ENCODE measurements around the gene PDIK1L.
A peak's percentile ranks its signal among the peaks of the same experiment; 100 is the strongest.
"Not testable (repeated sequence)": the region's sequence is repeated elsewhere in the genome, so short reads cannot be mapped to it uniquely, and the experiment has no call there.

Gene PDIK1L

GRCh38 chr1:26090893-26091292, 20.7 kb upstream of the PDIK1L start:
- no peak for DNase-seq

- DNase-seq = no peak
Observed at GRCh38 chr1:26092422-26092821, 19.2 kb upstream of the PDIK1L start.

GRCh38 chr1:26093569-26093968, 18.1 kb upstream of the PDIK1L start:
- DNase-seq = not testable (repeated sequence)

GRCh38 chr1:26094076-26094669, 17.5 kb upstream of the PDIK1L start:
- no peak for DNase-seq

GRCh38 chr1:26094677-26095383, 16.8 kb upstream of the PDIK1L start:
- peak; percentile 19 for DNase-seq

GRCh38 chr1:26096471-26096870, 15.2 kb upstream of the PDIK1L start:
- no peak for DNase-seq

- peak; percentile 90 for DNase-seq
Observed at GRCh38 chr1:26097696-26098095, 13.9 kb upstream of the PDIK1L start.

GRCh38 chr1:26098602-26099001, 13.0 kb upstream of the PDIK1L start:
- no peak for DNase-seq

GRCh38 chr1:26099780-26100179, 11.8 kb upstream of the PDIK1L start:
- DNase-seq = no peak

GRCh38 chr1:26100204-26100603, 11.4 kb upstream of the PDIK1L start:
- DNase-seq = not testable (repeated sequence)

GRCh38 chr1:26102119-26102518, 9.5 kb upstream of the PDIK1L start:
- no peak for DNase-seq

- DNase-seq = peak; percentile 62
Observed at GRCh38 chr1:26102526-26102925, 9.1 kb upstream of the PDIK1L start.

- not testable (repeated sequence) for DNase-seq
Observed at GRCh38 chr1:26105226-26105548, 6.4 kb upstream of the PDIK1L start.

GRCh38 chr1:26109229-26110164, 2.1 kb upstream of the PDIK1L start:
- no peak for DNase-seq

- DNase-seq = peak; percentile 70
Observed at GRCh38 chr1:26110731-26111529, 694 bp upstream of the PDIK1L start.

GRCh38 chr1:26112407-26112775, 767 bp downstream of the PDIK1L start:
- DNase-seq = no peak

GRCh38 chr1:26114165-26114927, 2.7 kb downstream of the PDIK1L start:
- DNase-seq = no peak

- DNase-seq = no peak
Observed at GRCh38 chr1:26119892-26120608, 8.4 kb downstream of the PDIK1L start.

GRCh38 chr1:26121854-26122773, 10.5 kb downstream of the PDIK1L start:
- no peak for DNase-seq
